ENCODE measurements around the gene HYAL2.

The HYAL2 gene

DNA sequence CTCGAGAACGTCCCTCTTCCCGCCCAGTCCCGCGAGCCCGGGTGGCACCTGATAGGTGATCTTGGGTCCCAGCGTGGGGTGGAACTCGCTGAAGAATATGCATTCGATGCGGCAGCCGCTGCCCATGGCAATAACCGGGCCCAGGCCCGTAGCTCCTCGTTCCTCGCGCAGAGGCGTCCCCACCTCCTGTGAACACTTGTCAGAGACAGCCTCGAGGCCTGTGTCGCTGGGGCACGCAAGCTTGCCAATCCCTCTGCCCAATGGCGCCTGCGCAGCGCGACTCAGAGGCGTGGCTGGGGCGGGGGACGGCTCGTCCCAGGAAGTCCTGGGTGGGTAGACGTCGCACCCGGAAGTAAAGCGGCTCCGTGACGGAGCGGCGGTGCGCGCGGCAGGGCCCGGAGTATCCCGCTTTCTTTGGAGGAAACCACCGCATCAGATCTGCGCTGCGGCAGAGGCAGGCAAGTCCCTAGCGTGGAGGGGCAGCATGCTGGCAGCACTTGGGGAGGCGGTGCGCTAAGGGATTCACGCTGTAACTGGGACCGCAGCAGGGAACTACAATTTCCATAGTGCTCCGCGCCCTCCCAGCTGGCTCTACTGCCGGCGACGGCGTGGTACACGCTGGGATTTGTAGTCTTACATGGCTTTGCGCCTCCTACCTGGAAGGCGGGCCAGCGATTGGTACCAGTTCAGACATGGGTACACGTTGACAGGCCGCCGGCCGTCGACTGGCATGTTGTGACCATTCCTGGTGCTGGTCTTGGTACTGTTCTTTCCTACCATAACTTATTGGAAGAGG, 28.2 kb upstream of the HYAL2 start, which contains the start of the genes CYB561D2 and NPRL2:
Gene CYB561D2, plus strand, starts transcription at position 336 of the 796 bp plus-strand sequence. CDS start 572 bp downstream, outside the sequence.
Gene NPRL2, minus strand, starts transcription at position 249 of the 796 bp plus-strand sequence. Its CDS starts 123 bp downstream, at position 126.
- DNase-seq (ENCODE audit: low read depth in 2 of 2): peak; percentile 99

DNA sequence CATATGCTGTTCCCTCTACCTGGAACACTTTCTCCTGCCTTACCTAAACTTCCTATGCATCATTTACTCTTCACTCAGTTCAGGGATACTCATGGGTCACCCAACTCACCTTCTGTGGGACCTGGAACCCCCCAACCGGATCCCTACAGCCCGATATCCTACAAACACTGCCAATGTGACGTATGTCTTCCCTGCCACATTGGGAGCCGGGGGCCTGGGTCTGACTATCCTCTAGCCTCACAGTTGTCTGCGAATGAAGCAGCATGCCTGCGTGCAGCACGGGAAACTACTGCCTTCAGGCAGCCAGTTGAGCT, 27.6 kb upstream of the HYAL2 start:
- no peak for DNase-seq (ENCODE audit: low read depth in 2 of 2)

DNA sequence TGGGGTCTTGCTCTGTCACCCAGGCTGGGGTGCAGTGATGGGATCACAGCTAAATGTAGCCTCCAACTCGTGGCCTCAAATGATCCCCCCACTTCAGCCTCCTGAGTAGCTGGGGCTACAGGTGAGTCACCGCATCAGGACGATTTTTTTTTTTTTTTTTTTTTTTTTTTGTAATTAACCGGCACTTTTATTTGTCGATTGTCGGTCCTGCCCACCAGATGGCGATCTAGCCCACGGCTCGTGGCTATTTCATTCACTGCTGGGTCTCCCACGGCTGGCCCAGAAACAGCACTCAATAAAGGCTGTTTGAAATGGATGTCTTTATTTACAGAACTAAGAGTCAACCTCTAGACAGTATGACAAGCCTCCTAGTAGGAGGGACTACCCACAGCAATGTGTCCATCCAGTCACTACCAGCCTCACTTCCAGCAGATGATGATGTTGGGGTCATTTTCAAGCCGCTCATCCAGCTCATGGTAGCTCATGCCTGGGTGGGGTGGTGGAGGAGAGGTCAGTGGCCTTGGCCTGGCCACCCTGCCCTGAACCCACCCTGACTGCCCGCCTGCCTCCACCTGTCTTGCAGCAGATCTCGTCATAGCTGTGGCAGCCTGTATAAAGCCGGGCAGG, 24.8 kb upstream of the HYAL2 start:
- peak; percentile 64 to 70 for DNase-seq (ENCODE audit: low read depth in 2 of 2)

- peak; percentile 43 to 61 for DNase-seq (ENCODE audit: low read depth in 2 of 2)
Measured at GRCh38 chr3:50345586-50346234, 23.2 kb upstream of the HYAL2 start, which contains the start of gene ZMYND10. ZMYND10 (minus strand) TSS chr3:50345732; CDS start chr3:50345579, 153 bp downstream.

GRCh38 chr3:50345008-50345407, 22.5 kb upstream of the HYAL2 start:
- DNase-seq (ENCODE audit: low read depth in 2 of 2): no peak

- DNase-seq (ENCODE audit: low read depth in 2 of 2): no peak
Measured at GRCh38 chr3:50342813-50343633, 20.5 kb upstream of the HYAL2 start.

- DNase-seq (ENCODE audit: low read depth in 2 of 2): no peak
Measured at GRCh38 chr3:50341996-50342650, 19.6 kb upstream of the HYAL2 start.

DNA sequence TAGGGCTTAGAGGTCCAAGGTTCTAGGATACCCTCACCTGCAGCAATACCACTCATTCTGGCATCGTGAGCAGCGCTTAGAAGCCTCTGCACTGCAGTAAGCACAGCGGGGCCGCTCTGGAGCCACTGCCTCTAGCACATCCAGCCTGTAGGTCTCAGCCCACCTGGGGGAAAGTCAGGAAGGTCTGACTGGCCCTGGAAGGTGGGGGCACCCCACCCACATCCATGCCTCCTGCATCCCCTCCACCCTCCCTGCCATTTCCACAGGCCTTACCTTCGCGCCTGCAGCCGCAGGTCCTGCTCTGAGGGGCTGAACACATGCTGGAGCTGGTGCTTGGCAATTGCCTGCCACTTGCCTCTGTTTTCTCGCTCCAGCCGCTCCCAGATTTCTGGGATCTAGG, 19.0 kb upstream of the HYAL2 start:
- DNase-seq (ENCODE audit: low read depth in 2 of 2): no peak

GRCh38 chr3:50340448-50341329, 18.1 kb upstream of the HYAL2 start, which contains the start of gene RASSF1:
RASSF1 (minus strand) TSS chr3:50340836; CDS start chr3:50340805, 31 bp downstream.
- peak; percentile 36 to 57 for DNase-seq (ENCODE audit: low read depth in 2 of 2)

GRCh38 chr3:50340147-50340447, 17.6 kb upstream of the HYAL2 start:
- no peak for DNase-seq (ENCODE audit: low read depth in 2 of 2)

DNA sequence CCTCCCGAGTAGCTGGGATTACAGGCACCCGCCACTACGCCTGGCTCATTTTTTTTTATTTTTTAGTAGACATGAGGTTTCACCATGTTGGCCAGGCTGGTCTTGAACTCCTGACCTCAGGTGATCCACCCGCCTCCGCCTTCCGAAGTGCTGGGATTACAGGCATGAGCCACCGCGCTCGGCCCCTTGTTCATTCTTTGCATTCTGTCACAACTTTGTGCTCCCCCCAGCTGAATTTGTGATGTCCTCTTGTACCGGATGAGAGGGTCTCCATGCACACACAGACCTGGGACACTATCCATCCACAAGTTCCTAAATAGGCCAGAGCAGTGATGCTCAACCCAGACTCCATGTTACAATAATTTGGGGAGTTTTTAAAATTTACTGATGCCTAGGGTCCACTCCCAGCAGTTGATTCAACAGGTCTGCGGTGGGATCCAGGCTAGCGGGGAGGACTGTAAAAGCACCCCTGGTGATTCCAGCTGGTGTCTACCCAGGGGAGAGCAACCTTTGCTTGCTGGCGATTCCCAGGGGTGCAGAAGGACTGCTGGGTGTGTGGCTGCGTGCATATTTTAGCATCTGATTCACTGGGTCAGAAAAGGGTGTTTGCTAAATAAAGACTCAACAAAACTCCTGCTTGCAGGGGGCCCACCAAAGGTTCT, 17.1 kb upstream of the HYAL2 start:
- DNase-seq (ENCODE audit: low read depth in 2 of 2): no peak

GRCh38 chr3:50338965-50339364, 16.4 kb upstream of the HYAL2 start:
- no peak for DNase-seq (ENCODE audit: low read depth in 2 of 2)

GRCh38 chr3:50337175-50337861, 14.8 kb upstream of the HYAL2 start:
- DNase-seq (ENCODE audit: low read depth in 2 of 2): peak; percentile 91 to 96

DNA sequence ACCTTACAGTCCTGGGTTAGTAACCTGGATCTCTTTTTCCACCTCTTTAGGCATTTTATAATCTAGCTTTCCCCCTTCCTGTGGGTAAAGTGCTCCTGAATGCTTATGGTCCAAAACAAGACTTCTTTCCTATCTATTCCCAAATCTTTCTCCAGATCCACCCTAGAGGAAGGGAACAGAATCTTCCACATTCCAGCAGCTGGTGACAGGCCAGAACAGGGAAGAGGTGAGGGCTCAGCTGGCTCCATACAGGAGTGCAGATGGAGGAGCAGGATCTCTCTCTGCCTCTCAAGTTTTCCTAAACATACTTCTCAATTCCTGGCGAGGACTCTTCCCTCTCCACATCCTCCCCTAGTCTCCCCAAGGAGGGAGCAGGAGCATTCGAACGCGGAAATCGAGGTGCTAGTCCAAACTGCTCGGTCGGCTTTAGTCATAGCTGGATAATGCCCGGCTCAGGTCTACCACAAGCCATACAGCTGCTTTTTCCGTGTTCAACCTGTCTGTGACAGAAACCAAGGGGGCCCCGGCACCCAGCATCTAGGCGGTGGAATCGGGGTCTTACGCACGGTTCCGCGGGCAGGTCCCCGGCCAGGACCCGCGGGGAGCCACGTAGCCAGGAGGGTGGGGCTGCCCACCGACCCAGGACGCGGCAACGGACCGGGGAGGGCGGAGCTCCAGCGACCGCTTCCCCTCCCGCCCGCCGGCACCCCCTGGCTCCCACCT, 14.1 kb upstream of the HYAL2 start:
- no peak for DNase-seq (ENCODE audit: low read depth in 2 of 2)

GRCh38 chr3:50334339-50335075, 12.0 kb upstream of the HYAL2 start:
- no peak for DNase-seq (ENCODE audit: low read depth in 2 of 2)

DNA sequence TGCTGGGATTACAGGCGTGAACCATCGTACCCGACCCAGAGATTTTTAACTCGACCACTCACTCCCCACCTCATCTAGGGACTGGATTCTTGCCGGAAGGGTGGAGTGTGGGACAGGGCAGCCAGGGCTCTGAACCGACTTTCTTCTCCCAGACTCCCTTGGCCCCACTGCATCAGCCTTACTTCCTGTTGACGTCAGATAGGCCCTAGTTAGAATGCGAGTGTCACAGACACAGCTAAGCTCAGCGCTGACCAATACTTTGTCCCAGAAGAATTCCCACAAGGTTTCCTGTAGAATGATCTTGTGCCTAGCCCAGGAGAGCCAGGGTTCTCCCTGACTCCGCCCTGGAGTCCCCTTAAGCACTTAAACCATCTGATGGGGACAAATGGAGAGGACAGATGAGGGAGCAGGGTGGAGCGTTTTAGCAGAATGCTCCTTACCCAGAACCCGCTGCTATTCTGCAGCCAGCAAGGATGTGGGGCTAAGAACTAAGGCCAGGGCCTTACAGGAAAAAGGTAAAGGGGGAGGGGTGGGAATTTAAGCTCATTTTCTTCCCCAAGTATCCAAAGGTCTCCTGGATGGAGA, 11.3 kb upstream of the HYAL2 start:
- DNase-seq (ENCODE audit: low read depth in 2 of 2): no peak

- DNase-seq (ENCODE audit: low read depth in 2 of 2): no peak
Measured at GRCh38 chr3:50331364-50331907, 8.9 kb upstream of the HYAL2 start.
